Measurements from ENCODE around the gene NUDT1. TPM values are rescaled to one million over a fixed set of nuclear protein-coding genes. Genes with fewer than 3 reads are reported as not detected.

NUDT1 gene
- total RNA-seq, 2 experiments from 2014 or later = 12.8 to 13.0 TPM

- Mint-ChIP-seq H3K9me3 (no peaks in the 10 kb centered on the region), H3K27me3 (no peaks in the 10 kb centered on the region), H3K4me3 (no peak overlapping the region), H3K4me1 (ENCODE audit: low read depth) (no peaks in the 10 kb centered on the region), H3K36me3 (ENCODE audit: low read depth) (peaks cover 71% of the 10 kb centered on the region), H3K27ac (no peak overlapping the region)
- no peak for TF ChIP-seq CTCF (IDR thresholded peaks at IDR 0.05)
- ATAC-seq (ENCODE audit: poor library complexity) (no peak), DNase-seq (no peak)
- Histone ChIP-seq H3K27ac (ENCODE audit: low read depth in 1 of 2, low read length in 2 of 2) (no peak overlapping the region), H3K27me3 (ENCODE audit: control insufficient read depth in 1 of 2, insufficient read depth in 2 of 2, low read length in 2 of 2) (no peaks in the 10 kb centered on the region), H3K36me3 (ENCODE audit: insufficient read depth, low read length) (peaks cover 53% of the 10 kb centered on the region), H3K4me1 (ENCODE audit: insufficient read depth, low read length) (peaks cover 7% of the 10 kb centered on the region), H3K9me3 (ENCODE audit: control insufficient read depth in 1 of 2, insufficient read depth in 1 of 2, low read length in 2 of 2) (no peaks in the 10 kb centered on the region), H3K4me3 (ENCODE audit: low read length) (no peak overlapping the region)
- intact Hi-C loops (cut with DNase I, micrococcal nuclease) = no loop called here
- CTCF ChIA-PET = no interaction called here
- POLR2A ChIA-PET = no interaction called here
Measured at GRCh38 chr7:2211926-2212325, 30.1 kb upstream of the NUDT1 start.

- intact Hi-C loops (cut with DNase I, micrococcal nuclease) = no loop called here
- Mint-ChIP-seq H3K27me3 (no peaks in the 10 kb centered on the region), H3K27ac (no peak overlapping the region), H3K4me3 (no peak overlapping the region), H3K36me3 (ENCODE audit: low read depth) (peaks cover 71% of the 10 kb centered on the region), H3K4me1 (ENCODE audit: low read depth) (no peaks in the 10 kb centered on the region), H3K9me3 (no peaks in the 10 kb centered on the region)
- H3K9me3 ChIP-seq (ENCODE audit: control insufficient read depth in 1 of 2, insufficient read depth in 1 of 2, low read length in 2 of 2) = no peaks in the 10 kb centered on the region
- CTCF ChIA-PET = no interaction called here
- TF ChIP-seq CTCF (IDR thresholded peaks at IDR 0.05) = no peak
- peaks cover 55% of the 10 kb centered on the region for H3K36me3 ChIP-seq (ENCODE audit: insufficient read depth, low read length)
- H3K27ac ChIP-seq (ENCODE audit: low read depth in 1 of 2, low read length in 2 of 2) = no peak overlapping the region
- no peak overlapping the region for H3K4me3 ChIP-seq (ENCODE audit: low read length)
- H3K4me1 ChIP-seq (ENCODE audit: insufficient read depth, low read length) = peaks cover 7% of the 10 kb centered on the region
- POLR2A ChIA-PET = no interaction called here
- no peak for DNase-seq
- no peaks in the 10 kb centered on the region for H3K27me3 ChIP-seq (ENCODE audit: control insufficient read depth in 1 of 2, insufficient read depth in 2 of 2, low read length in 2 of 2)
- ATAC-seq (ENCODE audit: poor library complexity) = no peak
Measured at GRCh38 chr7:2212906-2213305, 29.1 kb upstream of the NUDT1 start.

- no peak overlapping the region for H3K27ac ChIP-seq (ENCODE audit: low read depth in 1 of 2, low read length in 2 of 2)
- no peaks in the 10 kb centered on the region for H3K27me3 ChIP-seq (ENCODE audit: control insufficient read depth in 1 of 2, insufficient read depth in 2 of 2, low read length in 2 of 2)
- ATAC-seq (ENCODE audit: poor library complexity) (no peak), DNase-seq (no peak)
- no peaks in the 10 kb centered on the region for H3K4me1 Mint-ChIP-seq (ENCODE audit: low read depth)
- peaks cover 56% of the 10 kb centered on the region for H3K36me3 ChIP-seq (ENCODE audit: insufficient read depth, low read length)
- no peak overlapping the region for H3K27ac Mint-ChIP-seq
- H3K4me3 ChIP-seq (ENCODE audit: low read length) = no peak overlapping the region
- intact Hi-C loops (cut with DNase I, micrococcal nuclease) = no loop called here
- POLR2A ChIA-PET = no interaction called here
- no peaks in the 10 kb centered on the region for H3K9me3 ChIP-seq (ENCODE audit: control insufficient read depth in 1 of 2, insufficient read depth in 1 of 2, low read length in 2 of 2)
- H3K4me3 Mint-ChIP-seq = no peak overlapping the region
- CTCF ChIA-PET = no interaction called here
- no peak for TF ChIP-seq CTCF (IDR thresholded peaks at IDR 0.05)
- H3K27me3 Mint-ChIP-seq = no peaks in the 10 kb centered on the region
- peaks cover 71% of the 10 kb centered on the region for H3K36me3 Mint-ChIP-seq (ENCODE audit: low read depth)
- H3K4me1 ChIP-seq (ENCODE audit: insufficient read depth, low read length) = peaks cover 7% of the 10 kb centered on the region
- no peaks in the 10 kb centered on the region for H3K9me3 Mint-ChIP-seq
Measured at GRCh38 chr7:2213551-2214215, 28.3 kb upstream of the NUDT1 start.
